ENCODE results near the gene TRIM24.

DNA sequence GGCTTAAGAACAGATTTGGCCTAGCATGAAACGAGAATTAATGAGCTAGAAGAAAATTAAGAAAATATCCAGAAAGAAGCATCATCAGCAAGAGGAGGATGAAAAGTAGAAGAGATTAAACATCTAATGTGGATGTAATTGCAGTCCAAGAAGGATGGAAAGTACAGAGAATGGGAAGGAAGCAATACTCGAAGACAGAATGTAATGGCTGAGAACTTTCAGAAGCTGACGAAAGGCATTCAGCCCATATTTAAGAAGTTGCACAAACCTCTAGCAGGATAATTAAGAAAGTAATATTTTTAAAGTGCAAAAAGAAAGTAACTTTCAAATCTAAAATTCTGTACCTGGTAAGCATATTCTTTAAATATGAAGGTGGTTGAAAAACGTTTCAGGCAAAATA, 60.7 kb downstream of the TRIM24 start:
- TF ChIP-seq, protein P1, sequence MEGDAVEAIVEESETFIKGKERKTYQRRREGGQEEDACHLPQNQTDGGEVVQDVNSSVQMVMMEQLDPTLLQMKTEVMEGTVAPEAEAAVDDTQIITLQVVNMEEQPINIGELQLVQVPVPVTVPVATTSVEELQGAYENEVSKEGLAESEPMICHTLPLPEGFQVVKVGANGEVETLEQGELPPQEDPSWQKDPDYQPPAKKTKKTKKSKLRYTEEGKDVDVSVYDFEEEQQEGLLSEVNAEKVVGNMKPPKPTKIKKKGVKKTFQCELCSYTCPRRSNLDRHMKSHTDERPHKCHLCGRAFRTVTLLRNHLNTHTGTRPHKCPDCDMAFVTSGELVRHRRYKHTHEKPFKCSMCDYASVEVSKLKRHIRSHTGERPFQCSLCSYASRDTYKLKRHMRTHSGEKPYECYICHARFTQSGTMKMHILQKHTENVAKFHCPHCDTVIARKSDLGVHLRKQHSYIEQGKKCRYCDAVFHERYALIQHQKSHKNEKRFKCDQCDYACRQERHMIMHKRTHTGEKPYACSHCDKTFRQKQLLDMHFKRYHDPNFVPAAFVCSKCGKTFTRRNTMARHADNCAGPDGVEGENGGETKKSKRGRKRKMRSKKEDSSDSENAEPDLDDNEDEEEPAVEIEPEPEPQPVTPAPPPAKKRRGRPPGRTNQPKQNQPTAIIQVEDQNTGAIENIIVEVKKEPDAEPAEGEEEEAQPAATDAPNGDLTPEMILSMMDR (IDR thresholded peaks at IDR 0.05): no peak
- no peak for TF ChIP-seq POLR2A (IDR thresholded peaks at IDR 0.05)
- no peak for TF ChIP-seq POLR2AphosphoS5 (IDR thresholded peaks at IDR 0.05)

Data from gastroesophageal sphincter (tissue), 3 donors.